H1 (cell line): ENCODE results near the gene OR2AJ1. TPM values are rescaled to one million over a fixed set of nuclear protein-coding genes. Genes with fewer than 3 reads are reported as not detected.

Experiments
- CTCF ChIA-PET: fragments of 300-600 bp; sonication (Branson Sonifier 250); formaldehyde crosslinking; loops from one replicate; lab custom pipeline; 2021; ENCODE audit not compliant: partially characterized antibody; lab: Charles Lee
- POLR2A ChIA-PET: fragments of 300-600 bp; sonication (Branson Sonifier 250); formaldehyde crosslinking; loops from one replicate; lab custom pipeline; 2021; ENCODE audit warnings: inconsistent platforms; ENCODE audit not compliant: partially characterized antibody; lab: Charles Lee
- DNase-seq, 2 experiments: peaks; one replicate each; pipeline versions ENCODE4 v3.0.0 to v3.0.0-alpha.2; 2010 to 2022; ENCODE audit warnings: low spot score in 2 of 2, low read depth in 1 of 2, mixed read lengths in 1 of 2
- FAIRE-seq: peaks from 2 replicates; lab custom pipeline; 2011; peaks lifted over from hg19 to GRCh38; lab: Jason Lieb, UNC
- H2AFZ ChIP-seq: 2 replicates; pipeline ENCODE4 v1.8.1; 2012; ENCODE audit warnings: low read length, inconsistent platforms
- H2AK5ac ChIP-seq: 2 replicates; pipeline ENCODE4 v1.6.1; 2013; ENCODE audit warnings: low read depth, low read length
- H2BK120ac ChIP-seq: replicated peaks from 2 replicates; pipeline ENCODE3; 2013; ENCODE audit warnings: low read depth, low read length, inconsistent platforms
- H2BK12ac ChIP-seq: 2 replicates; pipeline ENCODE4 v1.6.1; 2013; ENCODE audit warnings: low read depth, low read length
- H2BK15ac ChIP-seq: 2 replicates; pipeline ENCODE4 v1.6.1; 2013; ENCODE audit warnings: low read length
- H2BK20ac ChIP-seq: 2 replicates; pipeline ENCODE4 v1.6.1; 2013; ENCODE audit warnings: low read length
- H2BK5ac ChIP-seq: 2 replicates; pipeline ENCODE4 v1.6.1; 2013; ENCODE audit warnings: low read depth, low read length
- H3K14ac ChIP-seq: 2 replicates; pipeline ENCODE4 v1.6.1; 2013; ENCODE audit warnings: inconsistent platforms; ENCODE audit not compliant: insufficient read length
- H3K18ac ChIP-seq: 2 replicates; pipeline ENCODE4 v1.6.1; 2013; ENCODE audit warnings: low read length; ENCODE audit errors: extremely low read depth
- H3K23ac ChIP-seq: 2 replicates; pipeline ENCODE4 v1.6.1; 2013; ENCODE audit warnings: inconsistent platforms; ENCODE audit not compliant: insufficient read length
- H3K23me2 ChIP-seq: 2 replicates; pipeline ENCODE4 v1.6.1; 2013; ENCODE audit warnings: low read depth, low read length
- H3K27ac ChIP-seq: 2 replicates; pipeline ENCODE4 v1.6.1; 2011; ENCODE audit warnings: low read depth, low read length, inconsistent platforms
- H3K27me3 ChIP-seq, 4 experiments: replicated peaks in 1 of 4; 1 replicate in 1 of 4; 2 replicates in 3 of 4; pipeline versions ENCODE4 v1.6.1 to v1.8.1; 2011 to 2013; ENCODE audit warnings: low read length in 3 of 4, mild to moderate bottlenecking in 3 of 4, inconsistent platforms in 2 of 4, mixed read lengths in 2 of 4, moderate library complexity in 1 of 4; ENCODE audit not compliant: control insufficient read depth in 3 of 4, insufficient read depth in 3 of 4; ENCODE audit errors: extremely low read depth in 1 of 4
- H3K36me3 ChIP-seq, 4 experiments: 2 replicates each; pipeline versions ENCODE4 v1.6.1 to v1.8.1; 2011 to 2013; ENCODE audit warnings: mild to moderate bottlenecking in 4 of 4, low read length in 3 of 4, moderate library complexity in 2 of 4, control low read depth in 1 of 4, inconsistent platforms in 1 of 4; ENCODE audit not compliant: insufficient read depth in 4 of 4, control insufficient read depth in 2 of 4
- H3K4ac ChIP-seq: replicated peaks from 2 replicates; pipeline ENCODE3; 2013; ENCODE audit warnings: low read length, low read depth, mixed read lengths, inconsistent platforms; ENCODE audit not compliant: insufficient read length
- H3K4me1 ChIP-seq, 4 experiments: replicated peaks in 1 of 4; 1 replicate in 1 of 4; 2 replicates in 3 of 4; pipeline versions ENCODE4 v1.6.1 to v1.8.1; 2011 to 2013; ENCODE audit warnings: low read length in 3 of 4, inconsistent platforms in 2 of 4, mixed read lengths in 1 of 4; ENCODE audit not compliant: insufficient read depth in 4 of 4, control insufficient read depth in 3 of 4
- H3K4me2 ChIP-seq, 2 experiments: 2 replicates each; pipeline versions ENCODE4 v1.6.1 to v1.8.1; 2011 to 2013; ENCODE audit warnings: low read depth in 2 of 2, low read length in 2 of 2, control low read depth in 1 of 2, inconsistent platforms in 1 of 2, mild to moderate bottlenecking in 1 of 2; ENCODE audit not compliant: insufficient read depth in 1 of 2
- H3K4me3 ChIP-seq, 4 experiments: fragments of 200-600, 300-600 bp in 1 of 4; sonication (generic), shearing (Covaris generic), sonication (Bioruptor Twin) in 1 of 4; 2 replicates each; pipeline versions ENCODE4 v1.5.1 to v1.8.1; 2011 to 2016; ENCODE audit warnings: low read length in 4 of 4, low read depth in 3 of 4, control low read depth in 2 of 4, inconsistent platforms in 2 of 4, mild to moderate bottlenecking in 2 of 4, mixed read lengths in 1 of 4, moderate library complexity in 1 of 4; ENCODE audit not compliant: insufficient read depth in 2 of 4; ENCODE audit errors: extremely low read depth in 1 of 4
- H3K56ac ChIP-seq: replicated peaks from 2 replicates; pipeline ENCODE3; 2013; ENCODE audit warnings: low read depth, mild to moderate bottlenecking, mixed read lengths, low read length, inconsistent platforms; ENCODE audit not compliant: insufficient read length
- H3K79me1 ChIP-seq: 2 replicates; pipeline ENCODE4 v1.6.1; 2013; ENCODE audit warnings: low read depth, low read length, control low read depth
- H3K79me2 ChIP-seq, 2 experiments: 2 replicates each; pipeline versions ENCODE4 v1.6.1 to v1.8.1; 2012 to 2013; ENCODE audit warnings: low read length in 2 of 2, mild to moderate bottlenecking in 2 of 2, inconsistent platforms in 1 of 2; ENCODE audit not compliant: insufficient read depth in 2 of 2, control insufficient read depth in 1 of 2
- H3K9ac ChIP-seq, 4 experiments: replicated peaks in 1 of 4; 1 replicate in 1 of 4; 2 replicates in 3 of 4; pipeline versions ENCODE4 v1.6.1 to v1.8.1; 2011 to 2013; ENCODE audit warnings: low read depth in 3 of 4, low read length in 3 of 4, control low read depth in 2 of 4, mild to moderate bottlenecking in 2 of 4, moderate library complexity in 2 of 4, inconsistent platforms in 1 of 4; ENCODE audit errors: extremely low read depth in 1 of 4
- H3K9me3 ChIP-seq, 2 experiments: 2 replicates each; pipeline versions ENCODE4 v1.6.1 to v1.8.1; 2012 to 2013; ENCODE audit warnings: mild to moderate bottlenecking in 2 of 2, moderate library complexity in 2 of 2, control low read depth in 1 of 2, inconsistent platforms in 1 of 2, low read depth in 1 of 2, low read length in 1 of 2, mixed read lengths in 1 of 2; ENCODE audit not compliant: insufficient read depth in 2 of 2
- H4K20me1 ChIP-seq, 2 experiments: replicated peaks in 1 of 2; 2 replicates each; pipeline versions ENCODE3 to v1.8.1; 2011 to 2013; ENCODE audit warnings: inconsistent platforms in 2 of 2, low read length in 2 of 2, mild to moderate bottlenecking in 1 of 2; ENCODE audit not compliant: insufficient read depth in 2 of 2, control insufficient read depth in 1 of 2
- H4K5ac ChIP-seq: 2 replicates; pipeline ENCODE4 v1.6.1; 2013; ENCODE audit warnings: low read length, low read depth, mixed read lengths, inconsistent platforms; ENCODE audit not compliant: insufficient read length
- H4K8ac ChIP-seq: 2 replicates; pipeline ENCODE4 v1.8.0; 2013; ENCODE audit warnings: mild to moderate bottlenecking, moderate library complexity, low read length, inconsistent platforms; ENCODE audit not compliant: insufficient read depth; ENCODE audit errors: extremely low read depth
- H4K91ac ChIP-seq: replicated peaks from 2 replicates; pipeline ENCODE3; 2013; ENCODE audit warnings: low read length, mixed read lengths, inconsistent platforms; ENCODE audit not compliant: insufficient read length
- BACH1 ChIP-seq: IDR thresholded peaks from 2 replicates; pipeline ENCODE4 v1.6.1; 2012; ENCODE audit warnings: low read length, improper control_type of control experiment
- MAFK ChIP-seq: IDR thresholded peaks from 2 replicates; pipeline ENCODE4 v1.6.1; 2012; ENCODE audit warnings: low read depth, mild to moderate bottlenecking, improper control_type of control experiment, low read length
- NANOG ChIP-seq: IDR thresholded peaks from 2 replicates; pipeline ENCODE4 v1.6.1; 2011; ENCODE audit warnings: low read length, low read depth, mild to moderate bottlenecking, inconsistent platforms; ENCODE audit not compliant: insufficient read depth, poor library complexity, severe bottlenecking
- RXRA ChIP-seq: IDR thresholded peaks from 2 replicates; pipeline ENCODE4 v1.6.1; 2011; ENCODE audit warnings: low read depth, mild to moderate bottlenecking, low read length, moderate library complexity; ENCODE audit not compliant: insufficient read depth
- TBP ChIP-seq: IDR thresholded peaks from 2 replicates; pipeline ENCODE4 v1.6.1; 2011; ENCODE audit warnings: low read depth, low read length, improper control_type of control experiment
- WGBS, 2 experiments: shearing (Covaris generic) in 1 of 2; methylation state at CpG; one replicate each; pipeline versions ENCODE4 v1.1.6 to v1.1.7; 2013 to 2015; ENCODE audit warnings: low lambda C conversion rate in 2 of 2, mixed read lengths in 2 of 2, inconsistent platforms in 1 of 2, low coverage in 1 of 2, missing lambda C conversion rate in 1 of 2; ENCODE audit not compliant: insufficient replicate concordance in 2 of 2, insufficient coverage in 1 of 2, insufficient read length in 1 of 2; ENCODE audit errors: extremely low coverage in 1 of 2, missing lambda C conversion rate in 1 of 2; 5-methylcytosine and 5-hydroxymethylcytosine counted together
- polyA plus RNA-seq, 7 experiments: library from polyadenylated mRNA; depleted of rRNA in 3 of 7; stranded (reverse) in 5 of 7; unstranded in 2 of 7; fragments of >200 nt in 5 of 7; fragments of 200-250 nt in 2 of 7; gene quantifications; 1 replicate in 5 of 7; 2 replicates in 1 of 7; 4 replicates in 1 of 7; pipeline versions ENCODE4 v1.2.1 to v1.2.3, GENCODE V29; 2011 to 2013; ENCODE audit warnings: missing spikeins in 2 of 7, mixed read lengths in 2 of 7
- total RNA-seq: library from RNA; stranded (reverse); fragmentation: NEBNext Ultra II Directional; extraction: Animal tissue kit (Norgen Biotek cat#: 25700); gene quantifications from 2 replicates; pipeline ENCODE4 v1.2.1, GENCODE V29; 2021

Gene OR2AJ1
- total and polyA plus RNA-seq, 2 of the 8 experiments (the other 6 are each of a cell fraction or from before 2014, with no cell fraction given) = not detected

GRCh38 chr1:247953408-247953807, 28.7 kb downstream of the OR2AJ1 start:
- H4K91ac ChIP-seq = no peak overlapping the region
- no peak overlapping the region for H3K27ac ChIP-seq
- H2AFZ ChIP-seq = no peak overlapping the region
- H3K56ac ChIP-seq = no peak overlapping the region
- no peaks in the 10 kb centered on the region for H3K79me2 ChIP-seq
- H4K20me1 ChIP-seq = no peaks in the 10 kb centered on the region
- no peaks in the 10 kb centered on the region for H3K23me2 ChIP-seq
- no peaks in the 10 kb centered on the region for H3K27me3 ChIP-seq
- H4K8ac ChIP-seq = no peak overlapping the region
- no peak overlapping the region for H2BK15ac ChIP-seq
- H3K4me1 ChIP-seq = no peaks in the 10 kb centered on the region
- no peak overlapping the region for H3K18ac ChIP-seq
- H3K4me3 ChIP-seq = no peak overlapping the region
- ChIA-PET CTCF (no interaction called here), POLR2A (no interaction called here)
- H2BK120ac ChIP-seq = no peak overlapping the region
- no peak overlapping the region for H2AK5ac ChIP-seq
- DNase-seq (no peak), FAIRE-seq (no peak)
- no peaks in the 10 kb centered on the region for H3K36me3 ChIP-seq
- H2BK20ac ChIP-seq = no peak overlapping the region
- no peak overlapping the region for H2BK12ac ChIP-seq
- H3K9me3 ChIP-seq = peaks cover 18 to 24% of the 10 kb centered on the region in 2 experiments
- no peak overlapping the region for H3K14ac ChIP-seq
- peak; percentile 34; the same call in 1 of the 2 replicates for TF ChIP-seq MAFK
- no peak for TF ChIP-seq RXRA
- no peak for TF ChIP-seq BACH1
- TF ChIP-seq TBP = no peak
- TF ChIP-seq NANOG = no peak
- no peak overlapping the region for H3K9ac ChIP-seq
- H3K23ac ChIP-seq = no peak overlapping the region
- H3K79me1 ChIP-seq = no peaks in the 10 kb centered on the region
- WGBS, 2 experiments = 93% methylated on average over 1 of the region's 1 CpG; no CpG with 5 or more reads in 1 of the 2 experiments
- H3K4ac ChIP-seq = no peak overlapping the region
- no peak overlapping the region for H4K5ac ChIP-seq
- no peak overlapping the region for H2BK5ac ChIP-seq
- no peak overlapping the region for H3K4me2 ChIP-seq
